HPDE6-E6E7 (cell line): ENCODE results near the gene ZDHHC11B.
"Not testable (repeated sequence)": the region's sequence is repeated elsewhere in the genome, so short reads cannot be mapped to it uniquely, and the experiment has no call there.

Experiments
- DNase-seq: peaks from one replicate; pipeline ENCODE4 v3.0.0; 2011; ENCODE audit warnings: missing footprints; ENCODE audit errors: extremely low spot score

ZDHHC11B gene

GRCh38 chr5:686172-686523 lies 98.4 kb downstream of the ZDHHC11B start:
- not testable (repeated sequence) for DNase-seq

GRCh38 chr5:685262-686171 lies 99.0 kb downstream of the ZDHHC11B start:
- DNase-seq = no peak

- DNase-seq = no peak
These were observed 99.7 kb downstream of the ZDHHC11B start for GRCh38 chr5:684751-685216.

- no peak for DNase-seq
These were observed 100.7 kb downstream of the ZDHHC11B start for GRCh38 chr5:683551-684481.

- DNase-seq = not testable (repeated sequence)
These were observed 101.7 kb downstream of the ZDHHC11B start for GRCh38 chr5:682651-683358.

- DNase-seq = not testable (repeated sequence)
These were observed 102.3 kb downstream of the ZDHHC11B start for GRCh38 chr5:682216-682615.

GRCh38 chr5:681317-682191 lies 103.0 kb downstream of the ZDHHC11B start:
- DNase-seq = not testable (repeated sequence)

GRCh38 chr5:680836-681235 lies 103.7 kb downstream of the ZDHHC11B start:
- DNase-seq = not testable (repeated sequence)

GRCh38 chr5:680118-680795 lies 104.3 kb downstream of the ZDHHC11B start:
- not testable (repeated sequence) for DNase-seq

GRCh38 chr5:679166-679895 lies 105.2 kb downstream of the ZDHHC11B start:
- DNase-seq = not testable (repeated sequence)

- DNase-seq = not testable (repeated sequence)
These were observed 106.0 kb downstream of the ZDHHC11B start for GRCh38 chr5:678521-678920.

GRCh38 chr5:677131-678101 lies 107.1 kb downstream of the ZDHHC11B start:
- no peak for DNase-seq

GRCh38 chr5:676699-677076 lies 107.8 kb downstream of the ZDHHC11B start:
- no peak for DNase-seq

GRCh38 chr5:675871-676698 lies 108.4 kb downstream of the ZDHHC11B start:
- no peak for DNase-seq

GRCh38 chr5:675111-675870 lies 109.2 kb downstream of the ZDHHC11B start:
- DNase-seq = no peak

GRCh38 chr5:674630-675011 lies 109.9 kb downstream of the ZDHHC11B start:
- DNase-seq = no peak
